Stomach (tissue), 9 donors: ENCODE results near the gene FSTL4. TPM values are rescaled to one million over a fixed set of nuclear protein-coding genes. Genes with fewer than 3 reads are reported as not detected.

Experiments
- DNase-seq, 2 donors: peaks; one replicate each; pipeline versions ENCODE4 v3.0.0 to v3.0.0-alpha.2; 2013 to 2019
- H3K27ac ChIP-seq, 5 donors: fragments of 200-600 bp in 4 of 5; sonication (generic) in 4 of 5; one replicate each; pipeline ENCODE4 v1.5.1; 2013 to 2019; ENCODE audit warnings: mild to moderate bottlenecking in 1 of 5, moderate library complexity in 1 of 5
- H3K27me3 ChIP-seq, 3 donors: fragments of 200-600 bp; sonication (generic); one replicate each; pipeline ENCODE4 v1.5.1; 2017 to 2019; ENCODE audit warnings: mixed run types in 1 of 3
- H3K36me3 ChIP-seq, 4 donors: fragments of 200-600 bp; sonication (generic); 1 replicate in 3 of 4; 2 replicates in 1 of 4; pipeline ENCODE4 v1.5.1; 2016 to 2019
- H3K4me1 ChIP-seq, 4 donors: fragments of 200-600 bp; sonication (generic); one replicate each; pipeline ENCODE4 v1.5.1; 2016 to 2019
- H3K4me3 ChIP-seq, 4 donors: fragments of 200-600 bp; sonication (generic) in 3 of 4; one replicate each; pipeline ENCODE4 v1.5.1; 2016 to 2019; ENCODE audit warnings: mild to moderate bottlenecking in 1 of 4
- H3K9me3 ChIP-seq, 4 donors: fragments of 200-600 bp; sonication (generic); one replicate each; pipeline ENCODE4 v1.5.1; 2016 to 2019
- EP300 ChIP-seq: sonication (generic); formaldehyde crosslinking; IDR thresholded peaks from one replicate; pipeline ENCODE4 v1.6.1; 2017; ENCODE audit warnings: antibody characterized with exemption
- POLR2A ChIP-seq, 4 donors: fragments of 450-650 bp; IDR thresholded peaks; one replicate each; pipeline ENCODE4 v1.6.1; 2016; ENCODE audit warnings: antibody characterized with exemption in 4 of 4, control low read depth in 2 of 4, mild to moderate bottlenecking in 1 of 4, moderate library complexity in 1 of 4
- POLR2AphosphoS5 ChIP-seq, 3 donors: sonication (generic); formaldehyde crosslinking; IDR thresholded peaks; one replicate each; pipeline ENCODE4 v1.6.1; 2016; ENCODE audit warnings: antibody characterized with exemption in 3 of 3
- WGBS, 5 donors: extraction: QIAGEN DNeasy Blood & Tissue Kit in 3 of 5; methylation state at CpG; one replicate each; pipeline versions ENCODE4 v1.1.5 to v1.1.7; 2013 to 2018; 5-methylcytosine and 5-hydroxymethylcytosine counted together
- intact Hi-C: fragments of 100-400 bp; cut with DNase I; formaldehyde crosslinking; loops from one replicate; pipeline ENCODE4 v1.15.1; 2023; ENCODE audit warnings: low total_unique reads
- polyA plus RNA-seq, 3 donors: library from polyadenylated mRNA; stranded (reverse); fragments of 200-250 nt; gene quantifications; one replicate each; pipeline ENCODE4 v1.2.3, GENCODE V29; 2013
- total RNA-seq, 5 donors: library from RNA; depleted of rRNA; stranded (reverse); fragments of >200 nt; gene quantifications; one replicate each; pipeline versions ENCODE4 v1.1.0 to v1.2.3, GENCODE V29; 2014 to 2016
- TF ChIP-seq, protein P1 (sequence below), 7 experiments: fragments of 450-650 bp in 4 of 7; fragments of 200-600 bp in 3 of 7; sonication (generic) in 3 of 7; IDR thresholded peaks; one replicate each; pipeline ENCODE4 v1.5.1; 2016 to 2019; ENCODE audit warnings: antibody characterized with exemption in 7 of 7, control low read depth in 2 of 7, mild to moderate bottlenecking in 1 of 7
- donor health status: healthy with polysubstance abuse.
- donor health status: Bipolar disorder and iron deficiency.
- donor health status: healthy.

FSTL4 gene
- total and polyA plus RNA-seq, 8 donors = 0.37 to 0.55 TPM; not detected in 6

DNA sequence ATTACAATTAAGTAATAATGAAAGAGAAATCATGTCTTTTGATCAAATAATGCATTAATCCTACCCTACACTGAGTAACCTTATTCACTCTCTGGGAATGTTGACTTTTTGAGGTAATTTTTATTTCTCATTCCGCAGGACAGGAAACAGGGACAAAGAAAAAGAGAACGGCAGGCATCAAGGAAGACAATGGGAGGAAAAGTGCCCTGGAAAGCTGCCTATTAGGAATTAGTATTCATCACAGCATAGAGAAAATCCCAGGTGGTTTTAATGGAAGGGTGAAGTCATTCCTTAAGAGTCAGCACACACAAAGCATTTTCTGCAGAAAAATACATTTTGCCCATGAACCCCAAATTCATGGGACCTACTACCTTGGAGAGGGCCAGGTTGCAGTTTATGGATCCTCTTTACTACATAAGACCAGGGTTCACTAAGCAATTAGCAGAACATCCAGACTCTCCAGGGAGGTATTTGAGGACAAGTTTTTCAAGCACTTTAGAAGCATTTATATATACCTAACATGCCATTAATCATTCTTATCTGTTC, 9.4 kb downstream of the FSTL4 start:
- no peak overlapping the region for H3K4me3 ChIP-seq
- H3K9me3 ChIP-seq = no peaks in the 10 kb centered on the region
- no peaks in the 10 kb centered on the region for H3K36me3 ChIP-seq
- TF ChIP-seq POLR2A (IDR thresholded peaks at IDR 0.05) (no peak), EP300 (no peak), POLR2AphosphoS5 (IDR thresholded peaks at IDR 0.05) (no peak)
- TF ChIP-seq, protein P1, sequence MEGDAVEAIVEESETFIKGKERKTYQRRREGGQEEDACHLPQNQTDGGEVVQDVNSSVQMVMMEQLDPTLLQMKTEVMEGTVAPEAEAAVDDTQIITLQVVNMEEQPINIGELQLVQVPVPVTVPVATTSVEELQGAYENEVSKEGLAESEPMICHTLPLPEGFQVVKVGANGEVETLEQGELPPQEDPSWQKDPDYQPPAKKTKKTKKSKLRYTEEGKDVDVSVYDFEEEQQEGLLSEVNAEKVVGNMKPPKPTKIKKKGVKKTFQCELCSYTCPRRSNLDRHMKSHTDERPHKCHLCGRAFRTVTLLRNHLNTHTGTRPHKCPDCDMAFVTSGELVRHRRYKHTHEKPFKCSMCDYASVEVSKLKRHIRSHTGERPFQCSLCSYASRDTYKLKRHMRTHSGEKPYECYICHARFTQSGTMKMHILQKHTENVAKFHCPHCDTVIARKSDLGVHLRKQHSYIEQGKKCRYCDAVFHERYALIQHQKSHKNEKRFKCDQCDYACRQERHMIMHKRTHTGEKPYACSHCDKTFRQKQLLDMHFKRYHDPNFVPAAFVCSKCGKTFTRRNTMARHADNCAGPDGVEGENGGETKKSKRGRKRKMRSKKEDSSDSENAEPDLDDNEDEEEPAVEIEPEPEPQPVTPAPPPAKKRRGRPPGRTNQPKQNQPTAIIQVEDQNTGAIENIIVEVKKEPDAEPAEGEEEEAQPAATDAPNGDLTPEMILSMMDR (IDR thresholded peaks at IDR 0.05) = no peak
- intact Hi-C loops = no loop called here
- H3K4me1 ChIP-seq = no peaks in the 10 kb centered on the region
- H3K27me3 ChIP-seq = peaks cover 0 to 27% (median 0%) of the 10 kb centered on the region in 3 donors
- WGBS, 5 donors = 17 to 39% (median 34%) methylated on average over 2 of the region's 2 CpGs
- no peak overlapping the region for H3K27ac ChIP-seq
- DNase-seq = no peak

DNA sequence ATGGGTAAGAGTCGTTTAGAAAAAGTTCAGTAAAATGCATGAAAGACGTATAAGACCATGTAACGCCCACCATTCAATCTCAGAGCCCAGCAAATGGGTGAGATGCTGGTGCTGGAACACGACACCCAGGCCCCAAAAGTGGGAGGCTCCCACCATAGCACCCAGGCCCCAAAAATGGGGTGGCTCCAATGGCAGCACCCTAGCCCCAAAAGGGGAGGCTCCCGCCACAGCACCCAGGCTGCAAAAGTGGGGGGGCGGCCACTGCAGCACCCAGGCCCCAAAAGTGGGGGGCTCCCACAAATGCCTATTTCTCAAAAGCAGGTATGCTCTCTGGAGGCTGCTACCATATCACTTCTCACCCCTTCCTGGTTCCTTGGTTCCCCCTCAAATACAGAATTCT, 12.7 kb downstream of the FSTL4 start:
- TF ChIP-seq, protein P1 (IDR thresholded peaks at IDR 0.05) = no peak
- no peak for TF ChIP-seq POLR2A (IDR thresholded peaks at IDR 0.05)
- no peak for TF ChIP-seq POLR2AphosphoS5 (IDR thresholded peaks at IDR 0.05)
- TF ChIP-seq EP300 = no peak
- no peak overlapping the region for H3K4me3 ChIP-seq
- H3K27ac ChIP-seq = no peak overlapping the region
- no peaks in the 10 kb centered on the region for H3K36me3 ChIP-seq
- intact Hi-C loops = no loop called here
- no peak for DNase-seq
- peaks cover 0 to 26% (median 0%) of the 10 kb centered on the region in 3 donors for H3K27me3 ChIP-seq
- no peaks in the 10 kb centered on the region for H3K4me1 ChIP-seq
- 71 to 89% (median 78%) methylated on average over 6 of the region's 6 CpGs for WGBS, 5 donors
- no peaks in the 10 kb centered on the region for H3K9me3 ChIP-seq

DNA sequence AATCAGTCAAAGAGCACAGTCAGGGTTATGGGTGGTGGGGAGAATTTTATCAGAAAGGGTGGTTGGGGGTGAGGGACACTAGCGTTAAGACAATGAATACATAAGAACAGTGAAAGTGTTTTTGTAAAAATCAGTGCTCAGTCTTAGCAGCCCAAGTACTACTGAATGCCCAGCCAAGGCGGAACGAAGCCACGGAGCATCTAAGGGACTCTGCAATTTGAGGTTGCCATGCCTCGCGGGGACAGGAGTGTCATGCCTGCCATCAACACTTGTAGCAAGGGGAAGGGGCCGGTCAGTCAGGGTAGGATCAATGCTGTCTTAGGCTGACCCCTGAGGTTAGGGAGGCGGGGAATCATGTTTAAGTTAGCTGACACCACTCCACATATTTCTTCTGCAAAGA, 13.3 kb downstream of the FSTL4 start:
- no peak overlapping the region for H3K4me3 ChIP-seq
- no peak for DNase-seq
- H3K27me3 ChIP-seq = peaks cover 0 to 26% (median 0%) of the 10 kb centered on the region in 3 donors
- intact Hi-C loops = no loop called here
- H3K36me3 ChIP-seq = no peaks in the 10 kb centered on the region
- TF ChIP-seq POLR2AphosphoS5 (IDR thresholded peaks at IDR 0.05) = no peak
- no peak for TF ChIP-seq POLR2A (IDR thresholded peaks at IDR 0.05)
- no peak for TF ChIP-seq EP300
- TF ChIP-seq, protein P1 (IDR thresholded peaks at IDR 0.05) = no peak
- H3K4me1 ChIP-seq = no peaks in the 10 kb centered on the region
- no peaks in the 10 kb centered on the region for H3K9me3 ChIP-seq
- WGBS, 5 donors = 72 to 91% (median 89%) methylated on average over 8 of the region's 8 CpGs
- no peak overlapping the region for H3K27ac ChIP-seq

DNA sequence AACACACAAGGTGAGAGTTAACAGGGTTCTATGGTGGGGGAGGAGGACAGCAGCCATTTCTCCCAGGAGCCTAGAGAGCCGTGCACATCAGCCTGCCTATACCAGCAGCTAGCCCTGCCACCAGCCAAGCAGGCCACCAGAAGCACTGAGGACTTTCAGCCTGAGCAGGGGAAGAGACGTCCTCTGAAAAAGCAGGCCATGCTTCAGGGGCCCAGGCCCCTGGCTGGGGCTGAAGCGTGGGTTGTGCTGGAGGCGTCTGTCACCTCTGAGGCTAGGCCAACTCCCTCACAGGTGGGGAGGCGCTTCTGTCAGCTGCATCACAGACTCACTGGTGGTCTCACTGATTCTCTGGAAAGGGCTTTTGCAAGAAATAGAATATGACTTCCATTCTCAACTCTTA, 16.3 kb downstream of the FSTL4 start:
- H3K4me1 ChIP-seq = no peaks in the 10 kb centered on the region
- TF ChIP-seq, protein P1 (IDR thresholded peaks at IDR 0.05) = no peak
- TF ChIP-seq EP300 (no peak), POLR2A (IDR thresholded peaks at IDR 0.05) (no peak), POLR2AphosphoS5 (IDR thresholded peaks at IDR 0.05) (no peak)
- H3K27ac ChIP-seq = no peak overlapping the region
- no peak overlapping the region for H3K4me3 ChIP-seq
- no peaks in the 10 kb centered on the region for H3K9me3 ChIP-seq
- 65 to 79% (median 74%) methylated on average over 5 of the region's 5 CpGs for WGBS, 5 donors
- peaks cover 0 to 17% (median 0%) of the 10 kb centered on the region in 3 donors for H3K27me3 ChIP-seq
- H3K36me3 ChIP-seq = no peaks in the 10 kb centered on the region
- no peak for DNase-seq
- intact Hi-C loops = no loop called here
